Epithelial cell of proximal tubule (primary cell): ENCODE measurements around the gene SHISAL1. TPM values are rescaled to one million over a fixed set of nuclear protein-coding genes. Genes with fewer than 3 reads are reported as not detected.

Experiments used
- DNase-seq: peaks from one replicate; pipeline ENCODE4 v3.0.0-alpha.2; 2011; ENCODE audit warnings: low read depth
- H3K4me3 ChIP-seq: 2 replicates; pipeline ENCODE4 v1.5.1; 2011; ENCODE audit warnings: low read depth, mild to moderate bottlenecking, low read length
- CTCF ChIP-seq: conservative IDR thresholded peaks from 2 replicates; pipeline ENCODE4 v1.5.1; 2012; ENCODE audit warnings: low read depth, mild to moderate bottlenecking, low read length
- total RNA-seq: library from RNA; depleted of rRNA; stranded (reverse); fragments of >200 nt; gene quantifications from 2 replicates; pipeline ENCODE4 v1.2.3, GENCODE V29; 2015

SHISAL1 gene
- total RNA-seq, 1 donor from 2014 or later, result not detected

- no peak for DNase-seq
- TF ChIP-seq CTCF, result no peak
Measured at GRCh38 chr22:44316393-44317122, 3.8 kb upstream of the SHISAL1 start.

GRCh38 chr22:44314425-44315067 is 1.8 kb upstream of the SHISAL1 start:
- no peak overlapping the region for H3K4me3 ChIP-seq
- DNase-seq, result no peak
- no peak for TF ChIP-seq CTCF

More at GRCh38 chr22:44316393-44317122, 3.8 kb upstream of the SHISAL1 start:
- no peak overlapping the region for H3K4me3 ChIP-seq

- DNase-seq, result no peak
- TF ChIP-seq CTCF, result no peak
- no peak overlapping the region for H3K4me3 ChIP-seq
Measured at GRCh38 chr22:44313385-44314006, 745 bp upstream of the SHISAL1 start.

GRCh38 chr22:44311855-44312170 is 938 bp downstream of the SHISAL1 start:
- no peak for DNase-seq
- H3K4me3 ChIP-seq, result no peak overlapping the region
- no peak for TF ChIP-seq CTCF

- no peak for TF ChIP-seq CTCF
- DNase-seq, result no peak
- no peak overlapping the region for H3K4me3 ChIP-seq
Measured at GRCh38 chr22:44311104-44311854, 1.5 kb downstream of the SHISAL1 start.

GRCh38 chr22:44309647-44310046 is 3.1 kb downstream of the SHISAL1 start:
- no peak for DNase-seq
- no peak for TF ChIP-seq CTCF
- H3K4me3 ChIP-seq, result no peak overlapping the region
